SIG-M5 (cell line): ENCODE measurements around the gene ARPIN.
"Not testable (repeated sequence)": the region's sequence is repeated elsewhere in the genome, so short reads cannot be mapped to it uniquely, and the experiment has no call there.

Source experiments
- DNase-seq: peaks from one replicate; lab custom pipeline; 2025; lab: John Stamatoyannopoulos, UW

The ARPIN gene

GRCh38 chr15:89910891-89911626 lies 1.7 kb downstream of the ARPIN start:
- no peak for DNase-seq

- DNase-seq = no peak
These were observed 3.1 kb downstream of the ARPIN start for GRCh38 chr15:89909611-89910010.

GRCh38 chr15:89908226-89908625 lies 4.5 kb downstream of the ARPIN start:
- DNase-seq = no peak

- no peak for DNase-seq
These were observed 5.5 kb downstream of the ARPIN start for GRCh38 chr15:89907289-89907688.

GRCh38 chr15:89905846-89906378 lies 6.8 kb downstream of the ARPIN start:
- DNase-seq = no peak

- no peak for DNase-seq
These were observed 8.2 kb downstream of the ARPIN start for GRCh38 chr15:89904519-89904918.

- DNase-seq = no peak
These were observed 9.0 kb downstream of the ARPIN start for GRCh38 chr15:89903858-89904130.

GRCh38 chr15:89903015-89903857 lies 9.5 kb downstream of the ARPIN start:
- no peak for DNase-seq

- no peak for DNase-seq
These were observed 11.9 kb downstream of the ARPIN start for GRCh38 chr15:89900849-89901248.

GRCh38 chr15:89899951-89900567 lies 12.7 kb downstream of the ARPIN start:
- no peak for DNase-seq

GRCh38 chr15:89899295-89899945 lies 13.3 kb downstream of the ARPIN start:
- DNase-seq = no peak

- DNase-seq = no peak
These were observed 14.0 kb downstream of the ARPIN start for GRCh38 chr15:89898614-89899294.

- DNase-seq = no peak
These were observed 14.6 kb downstream of the ARPIN start for GRCh38 chr15:89898146-89898545.

GRCh38 chr15:89893696-89894447 lies 18.9 kb downstream of the ARPIN start, which contains the start of gene AP3S2:
TSS of gene AP3S2 (minus strand) at chr15:89893994. CDS start at chr15:89893949, 45 bp downstream.
- DNase-seq = peak; percentile 47

- DNase-seq = no peak
These were observed 19.7 kb downstream of the ARPIN start for GRCh38 chr15:89893027-89893426.

- no peak for DNase-seq
These were observed 24.4 kb downstream of the ARPIN start for GRCh38 chr15:89888214-89888804.

GRCh38 chr15:89885611-89886010 lies 27.1 kb downstream of the ARPIN start:
- no peak for DNase-seq

GRCh38 chr15:89885179-89885578 lies 27.6 kb downstream of the ARPIN start:
- not testable (repeated sequence) for DNase-seq

- no peak for DNase-seq
These were observed 29.2 kb downstream of the ARPIN start for GRCh38 chr15:89883518-89883917.

GRCh38 chr15:89880727-89881126 lies 32.0 kb downstream of the ARPIN start:
- DNase-seq = no peak
